Measurements from ENCODE around the gene TRIM14. TPM values are rescaled to one million over a fixed set of nuclear protein-coding genes. Genes with fewer than 3 reads are reported as not detected.

The TRIM14 gene, protein sequence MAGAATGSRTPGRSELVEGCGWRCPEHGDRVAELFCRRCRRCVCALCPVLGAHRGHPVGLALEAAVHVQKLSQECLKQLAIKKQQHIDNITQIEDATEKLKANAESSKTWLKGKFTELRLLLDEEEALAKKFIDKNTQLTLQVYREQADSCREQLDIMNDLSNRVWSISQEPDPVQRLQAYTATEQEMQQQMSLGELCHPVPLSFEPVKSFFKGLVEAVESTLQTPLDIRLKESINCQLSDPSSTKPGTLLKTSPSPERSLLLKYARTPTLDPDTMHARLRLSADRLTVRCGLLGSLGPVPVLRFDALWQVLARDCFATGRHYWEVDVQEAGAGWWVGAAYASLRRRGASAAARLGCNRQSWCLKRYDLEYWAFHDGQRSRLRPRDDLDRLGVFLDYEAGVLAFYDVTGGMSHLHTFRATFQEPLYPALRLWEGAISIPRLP
- 7.3 TPM for polyA plus RNA-seq (2013, experiment 1 of 2)
- polyA plus RNA-seq (2013, experiment 2 of 2): 7.3 TPM

GRCh38 chr9:98118640-98119601, at the start of gene TRIM14:
Gene TRIM14 (minus strand): TSS chr9:98119222. CDS start chr9:98119188, 34 bp downstream.
- no peak within 1 kb of the TSS for H2AK5ac ChIP-seq (ENCODE audit: low read length)
- no peak within 1 kb of the TSS for H4K8ac ChIP-seq (ENCODE audit: low read depth, low read length)
- no CpG with 5 or more reads among the region's 71 CpGs for WGBS (ENCODE audit: extremely low coverage, insufficient coverage, low lambda C conversion rate)
- H3K23ac ChIP-seq (ENCODE audit: low read length): no peak within 1 kb of the TSS
- no peaks in the 10 kb centered on the region for H3K4me1 ChIP-seq (ENCODE audit: control insufficient read depth, low read depth, low read length)
- peak within 1 kb of the TSS; percentile 35 for H3K4me3 ChIP-seq (ENCODE audit: low read length)
- no peak within 1 kb of the TSS for H3K18ac ChIP-seq (ENCODE audit: low read length)
- peak within 1 kb of the TSS; percentile 91 for H3K56ac ChIP-seq (ENCODE audit: low read length)
- no peaks in the 10 kb centered on the region for H3K27me3 ChIP-seq (ENCODE audit: insufficient read depth, low read length, poor library complexity)
- H3K36me3 ChIP-seq (ENCODE audit: control insufficient read depth, insufficient read depth, low read length): no peaks in the 10 kb centered on the region
- no peak within 1 kb of the TSS for H3K27ac ChIP-seq (ENCODE audit: low read depth, low read length)
- H3K4ac ChIP-seq (ENCODE audit: low read depth, low read length): no peak within 1 kb of the TSS
- H4K5ac ChIP-seq (ENCODE audit: low read length): no peak within 1 kb of the TSS
- H3K4me2 ChIP-seq (ENCODE audit: low read length): peak within 1 kb of the TSS; percentile 69
- DNase-seq: peak; percentile 64
- peak within 1 kb of the TSS; percentile 61 for H3K9ac ChIP-seq (ENCODE audit: low read length)
- no peaks in the 10 kb centered on the region for H3K79me2 ChIP-seq (ENCODE audit: control insufficient read depth, insufficient read depth, low read length)
- no peak within 1 kb of the TSS for H2BK120ac ChIP-seq (ENCODE audit: low read depth, low read length)
- no peak within 1 kb of the TSS for H2BK5ac ChIP-seq (ENCODE audit: low read length)
- no peaks in the 10 kb centered on the region for H3K79me1 ChIP-seq (ENCODE audit: low read length)
- no peak within 1 kb of the TSS for H2BK15ac ChIP-seq (replicated peaks; ENCODE audit: low read depth)

- Histone ChIP-seq H2BK120ac (ENCODE audit: low read depth, low read length) (no peak overlapping the region), H3K79me2 (ENCODE audit: control insufficient read depth, insufficient read depth, low read length) (peaks cover 14% of the 10 kb centered on the region), H2BK5ac (ENCODE audit: low read length) (no peak overlapping the region), H3K79me1 (ENCODE audit: low read length) (peaks cover 12% of the 10 kb centered on the region), H3K4me3 (ENCODE audit: low read length) (no peak overlapping the region), H3K36me3 (ENCODE audit: control insufficient read depth, insufficient read depth, low read length) (no peaks in the 10 kb centered on the region), H3K27ac (ENCODE audit: low read depth, low read length) (no peak overlapping the region), H3K4me2 (ENCODE audit: low read length) (no peak overlapping the region), H2AK5ac (ENCODE audit: low read length) (no peak overlapping the region), H3K9ac (ENCODE audit: low read length) (no peak overlapping the region), H3K4me1 (ENCODE audit: control insufficient read depth, low read depth, low read length) (peaks cover 5% of the 10 kb centered on the region), H4K5ac (ENCODE audit: low read length) (no peak overlapping the region), H3K27me3 (ENCODE audit: insufficient read depth, low read length, poor library complexity) (no peaks in the 10 kb centered on the region), H3K23ac (ENCODE audit: low read length) (no peak overlapping the region), H3K4ac (ENCODE audit: low read depth, low read length) (no peak overlapping the region), H4K8ac (ENCODE audit: low read depth, low read length) (no peak overlapping the region), H3K56ac (ENCODE audit: low read length) (no peak overlapping the region), H3K18ac (ENCODE audit: low read length) (no peak overlapping the region), H2BK15ac (replicated peaks; ENCODE audit: low read depth) (no peak overlapping the region)
- no CpG with 5 or more reads among the region's 3 CpGs for WGBS (ENCODE audit: extremely low coverage, insufficient coverage, low lambda C conversion rate)
- DNase-seq: no peak
Measured at GRCh38 chr9:98168153-98168780, 49.2 kb upstream of the TRIM14 start.

DNA sequence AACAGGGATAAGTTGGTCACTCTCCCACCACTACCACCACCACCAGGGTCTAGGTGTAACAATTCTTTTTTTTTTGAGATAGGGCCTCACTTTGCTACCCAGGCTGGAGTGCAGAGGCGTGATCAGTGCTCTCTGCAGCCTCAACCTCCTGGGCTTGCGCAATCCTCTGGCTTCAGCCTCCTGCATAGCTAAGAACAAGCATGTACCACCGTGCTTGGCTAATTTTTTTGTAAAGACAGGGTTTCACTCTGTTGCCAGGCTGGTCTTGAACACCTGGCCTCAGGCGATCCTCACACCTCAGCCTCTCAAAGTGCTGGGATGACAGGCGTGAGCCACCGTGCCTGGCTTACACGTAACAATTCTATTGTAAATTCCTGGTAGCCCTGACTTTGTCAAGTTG, 45.9 kb upstream of the TRIM14 start:
- Histone ChIP-seq H3K27me3 (ENCODE audit: insufficient read depth, low read length, poor library complexity) (no peaks in the 10 kb centered on the region), H2BK15ac (replicated peaks; ENCODE audit: low read depth) (no peak overlapping the region), H3K4ac (ENCODE audit: low read depth, low read length) (no peak overlapping the region), H3K9ac (ENCODE audit: low read length) (no peak overlapping the region), H3K36me3 (ENCODE audit: control insufficient read depth, insufficient read depth, low read length) (no peaks in the 10 kb centered on the region), H3K79me2 (ENCODE audit: control insufficient read depth, insufficient read depth, low read length) (peaks cover 19% of the 10 kb centered on the region), H3K4me1 (ENCODE audit: control insufficient read depth, low read depth, low read length) (peaks cover 2% of the 10 kb centered on the region), H3K4me3 (ENCODE audit: low read length) (no peak overlapping the region), H3K18ac (ENCODE audit: low read length) (no peak overlapping the region), H3K56ac (ENCODE audit: low read length) (no peak overlapping the region), H4K5ac (ENCODE audit: low read length) (no peak overlapping the region), H3K27ac (ENCODE audit: low read depth, low read length) (no peak overlapping the region), H2BK5ac (ENCODE audit: low read length) (no peak overlapping the region), H2AK5ac (ENCODE audit: low read length) (no peak overlapping the region), H3K23ac (ENCODE audit: low read length) (no peak overlapping the region), H2BK120ac (ENCODE audit: low read depth, low read length) (no peak overlapping the region), H3K4me2 (ENCODE audit: low read length) (no peak overlapping the region), H3K79me1 (ENCODE audit: low read length) (peaks cover 21% of the 10 kb centered on the region), H4K8ac (ENCODE audit: low read depth, low read length) (no peak overlapping the region)
- WGBS (ENCODE audit: extremely low coverage, insufficient coverage, low lambda C conversion rate): no CpG with 5 or more reads among the region's 7 CpGs
- DNase-seq: no peak

GRCh38 chr9:98162613-98163012, 43.6 kb upstream of the TRIM14 start:
- no peak overlapping the region for H3K27ac ChIP-seq (ENCODE audit: low read depth, low read length)
- no peak overlapping the region for H3K9ac ChIP-seq (ENCODE audit: low read length)
- peaks cover 14% of the 10 kb centered on the region for H3K79me2 ChIP-seq (ENCODE audit: control insufficient read depth, insufficient read depth, low read length)
- no peak overlapping the region for H3K23ac ChIP-seq (ENCODE audit: low read length)
- no peaks in the 10 kb centered on the region for H3K36me3 ChIP-seq (ENCODE audit: control insufficient read depth, insufficient read depth, low read length)
- no peak overlapping the region for H2AK5ac ChIP-seq (ENCODE audit: low read length)
- no peak overlapping the region for H4K8ac ChIP-seq (ENCODE audit: low read depth, low read length)
- no peak for DNase-seq
- no peak overlapping the region for H3K18ac ChIP-seq (ENCODE audit: low read length)
- H3K56ac ChIP-seq (ENCODE audit: low read length): no peak overlapping the region
- no peak overlapping the region for H2BK5ac ChIP-seq (ENCODE audit: low read length)
- H2BK120ac ChIP-seq (ENCODE audit: low read depth, low read length): no peak overlapping the region
- no peak overlapping the region for H2BK15ac ChIP-seq (replicated peaks; ENCODE audit: low read depth)
- H3K4me1 ChIP-seq (ENCODE audit: control insufficient read depth, low read depth, low read length): no peaks in the 10 kb centered on the region
- H4K5ac ChIP-seq (ENCODE audit: low read length): no peak overlapping the region
- H3K4me2 ChIP-seq (ENCODE audit: low read length): no peak overlapping the region
- peaks cover 25% of the 10 kb centered on the region for H3K79me1 ChIP-seq (ENCODE audit: low read length)
- no CpG with 5 or more reads among the region's 12 CpGs for WGBS (ENCODE audit: extremely low coverage, insufficient coverage, low lambda C conversion rate)
- no peaks in the 10 kb centered on the region for H3K27me3 ChIP-seq (ENCODE audit: insufficient read depth, low read length, poor library complexity)
- H3K4me3 ChIP-seq (ENCODE audit: low read length): no peak overlapping the region
- no peak overlapping the region for H3K4ac ChIP-seq (ENCODE audit: low read depth, low read length)

DNA sequence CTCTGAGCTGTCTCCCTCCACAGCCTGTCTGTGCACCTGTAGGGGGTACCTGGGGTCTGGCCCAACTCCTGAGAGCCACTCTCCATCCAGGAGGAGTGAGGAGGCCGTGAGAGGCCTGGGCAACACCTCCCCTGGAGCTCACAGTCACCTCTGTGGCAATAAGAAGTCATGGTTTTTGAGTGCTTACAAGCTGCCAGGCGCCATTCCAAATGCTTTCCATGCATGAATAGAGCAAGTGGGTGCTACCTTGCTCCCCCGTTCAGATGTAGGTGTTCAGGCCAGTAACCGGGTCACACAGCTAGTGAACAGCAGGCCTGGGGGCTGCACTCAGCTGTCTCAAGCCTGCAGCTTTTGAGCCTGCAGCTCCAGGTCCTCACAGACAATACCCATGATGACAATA, 42.8 kb upstream of the TRIM14 start:
- Histone ChIP-seq H3K4me2 (ENCODE audit: low read length) (no peak overlapping the region), H3K79me1 (ENCODE audit: low read length) (peaks cover 25% of the 10 kb centered on the region), H4K8ac (ENCODE audit: low read depth, low read length) (no peak overlapping the region), H2BK120ac (ENCODE audit: low read depth, low read length) (no peak overlapping the region), H3K36me3 (ENCODE audit: control insufficient read depth, insufficient read depth, low read length) (no peaks in the 10 kb centered on the region), H3K27ac (ENCODE audit: low read depth, low read length) (no peak overlapping the region), H2AK5ac (ENCODE audit: low read length) (no peak overlapping the region), H4K5ac (ENCODE audit: low read length) (no peak overlapping the region), H2BK5ac (ENCODE audit: low read length) (no peak overlapping the region), H3K4me3 (ENCODE audit: low read length) (no peak overlapping the region), H3K27me3 (ENCODE audit: insufficient read depth, low read length, poor library complexity) (no peaks in the 10 kb centered on the region), H3K18ac (ENCODE audit: low read length) (no peak overlapping the region), H3K23ac (ENCODE audit: low read length) (no peak overlapping the region), H3K56ac (ENCODE audit: low read length) (no peak overlapping the region), H3K9ac (ENCODE audit: low read length) (no peak overlapping the region), H3K4me1 (ENCODE audit: control insufficient read depth, low read depth, low read length) (no peaks in the 10 kb centered on the region), H3K79me2 (ENCODE audit: control insufficient read depth, insufficient read depth, low read length) (peaks cover 12% of the 10 kb centered on the region), H3K4ac (ENCODE audit: low read depth, low read length) (no peak overlapping the region), H2BK15ac (replicated peaks; ENCODE audit: low read depth) (no peak overlapping the region)
- DNase-seq: no peak
- no CpG with 5 or more reads among the region's 4 CpGs for WGBS (ENCODE audit: extremely low coverage, insufficient coverage, low lambda C conversion rate)

Data from mesendoderm (in vitro differentiated cells).